ENCODE measurements around the gene IQCH.
A peak's percentile ranks its signal among the peaks of the same experiment; 100 is the strongest.
"Not testable (repeated sequence)": the region's sequence is repeated elsewhere in the genome, so short reads cannot be mapped to it uniquely, and the experiment has no call there.

Gene IQCH

DNA sequence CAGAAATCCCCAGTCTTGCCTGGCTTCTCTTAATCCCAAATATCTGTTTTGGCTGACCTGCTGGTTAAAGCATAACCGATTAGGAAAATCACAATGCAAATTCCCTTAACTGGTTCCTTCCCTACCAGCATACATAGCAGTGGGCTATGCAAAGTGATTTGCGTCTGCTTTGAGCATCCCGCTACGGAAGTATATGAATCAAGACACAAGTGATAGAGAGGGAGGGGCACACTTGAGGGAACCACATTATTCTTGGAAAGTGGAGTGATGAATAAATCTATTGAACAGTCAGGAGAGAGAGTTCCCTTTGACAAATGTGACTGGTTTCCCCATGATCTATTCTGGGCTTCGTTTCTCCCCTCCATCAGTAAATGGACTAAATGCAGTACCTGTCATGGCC, 146.8 kb downstream of the IQCH start:
- no peak for DNase-seq

DNA sequence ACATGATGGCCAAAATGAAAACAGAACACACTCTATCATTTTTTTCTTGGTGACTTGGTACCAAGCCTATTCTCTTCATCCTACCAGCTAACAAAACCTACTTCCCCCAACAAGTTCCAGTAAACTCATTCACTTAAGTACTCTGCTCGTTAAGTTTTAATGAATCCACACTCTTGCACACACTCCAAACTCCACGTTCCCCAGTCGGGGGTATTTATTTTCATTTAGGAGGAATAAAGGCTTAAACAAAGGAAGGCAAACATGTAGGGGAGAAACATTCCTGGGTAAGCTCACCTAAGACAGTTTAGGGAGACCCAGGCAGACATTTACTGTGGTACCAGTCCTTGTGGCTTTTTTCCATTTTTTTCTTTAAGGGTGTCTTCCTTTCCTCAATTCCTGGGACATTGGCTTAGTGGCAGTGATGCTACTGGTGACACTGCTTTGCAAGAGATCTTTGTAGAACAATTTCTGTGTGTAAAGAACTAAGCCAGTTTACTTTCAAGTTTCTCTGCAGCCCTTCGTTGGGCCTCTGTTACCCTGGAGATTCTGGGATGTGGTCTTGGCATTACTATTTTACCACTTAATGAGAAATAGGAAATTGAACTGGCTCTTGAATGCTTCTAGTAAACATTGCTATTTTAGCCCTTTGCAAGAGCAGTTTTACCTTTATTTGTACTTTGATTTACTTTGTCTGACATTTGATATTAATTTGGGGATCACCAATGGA, 149.0 kb downstream of the IQCH start:
- no peak for DNase-seq

DNA sequence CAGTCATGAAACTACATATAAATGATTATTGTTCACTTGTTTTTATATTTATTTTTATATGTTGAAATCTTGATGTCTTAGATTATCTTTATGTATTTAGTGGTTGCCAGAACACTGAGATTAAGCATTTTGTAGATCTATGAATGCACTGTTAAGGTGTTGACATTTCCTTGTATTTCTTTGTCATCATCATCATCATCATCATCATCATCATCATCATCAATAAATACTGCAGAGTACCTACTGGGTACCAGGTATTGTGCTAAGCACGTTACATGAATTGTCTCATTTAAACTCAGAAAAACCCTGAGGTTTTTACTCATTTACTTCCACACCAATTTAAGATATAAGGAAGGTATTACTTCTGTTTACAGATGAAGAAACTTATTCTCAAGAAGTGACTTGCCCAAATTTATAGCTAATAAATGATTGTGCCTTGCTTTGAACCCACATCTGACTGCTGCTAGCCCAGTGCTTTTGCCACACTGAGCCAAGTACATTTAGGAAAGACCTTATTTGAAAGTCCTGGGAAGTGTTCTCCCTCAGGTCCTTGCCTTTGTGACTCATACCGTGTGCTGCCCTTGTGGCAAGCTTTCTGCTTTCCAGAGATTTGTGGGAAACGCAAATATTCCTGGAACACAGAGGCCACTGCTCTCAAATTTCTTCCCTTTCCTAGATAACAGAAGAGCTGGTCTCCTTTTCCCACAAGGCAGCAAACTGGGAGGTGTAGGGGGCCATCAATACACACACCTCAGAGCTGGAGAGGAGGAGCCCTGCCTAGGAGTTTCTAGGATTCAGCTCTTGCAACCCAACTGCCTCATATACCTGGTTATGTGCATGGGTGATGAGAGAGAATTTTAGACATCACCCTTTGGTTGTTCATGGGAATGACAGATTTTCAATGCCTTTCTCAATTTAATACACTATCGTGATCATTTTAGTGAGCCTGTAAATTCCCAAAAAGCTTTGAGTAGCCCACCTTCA, 150.9 kb downstream of the IQCH start:
- no peak for DNase-seq

DNA sequence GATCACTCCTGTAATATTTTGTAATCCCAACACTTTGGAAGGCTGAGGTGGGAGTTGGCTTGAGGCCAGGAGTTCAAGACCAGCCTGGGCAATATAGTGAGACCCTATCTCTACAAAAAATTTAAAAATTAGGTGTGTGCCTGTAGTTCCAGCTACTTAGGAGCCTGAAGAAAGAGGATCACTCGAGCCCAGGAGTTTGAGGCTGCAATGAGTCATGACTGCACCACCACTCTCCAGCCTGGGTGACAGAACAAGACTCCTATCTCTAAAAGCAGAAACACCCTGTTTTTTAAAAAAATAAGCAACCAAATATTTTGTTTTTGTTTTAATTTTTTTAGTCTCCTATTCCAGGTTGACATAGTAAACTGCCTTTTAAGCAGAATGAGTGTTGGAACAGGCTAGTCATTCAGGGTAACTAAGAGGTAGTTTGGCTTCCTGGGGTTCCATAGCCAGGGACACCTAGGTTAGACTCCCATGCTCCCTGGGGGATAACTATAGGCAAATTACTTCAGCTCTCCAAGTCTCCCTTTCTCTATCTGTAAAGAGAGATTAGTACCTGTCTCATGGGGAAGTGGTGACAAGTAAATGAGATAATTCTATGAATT, 151.8 kb downstream of the IQCH start:
- DNase-seq = no peak

DNA sequence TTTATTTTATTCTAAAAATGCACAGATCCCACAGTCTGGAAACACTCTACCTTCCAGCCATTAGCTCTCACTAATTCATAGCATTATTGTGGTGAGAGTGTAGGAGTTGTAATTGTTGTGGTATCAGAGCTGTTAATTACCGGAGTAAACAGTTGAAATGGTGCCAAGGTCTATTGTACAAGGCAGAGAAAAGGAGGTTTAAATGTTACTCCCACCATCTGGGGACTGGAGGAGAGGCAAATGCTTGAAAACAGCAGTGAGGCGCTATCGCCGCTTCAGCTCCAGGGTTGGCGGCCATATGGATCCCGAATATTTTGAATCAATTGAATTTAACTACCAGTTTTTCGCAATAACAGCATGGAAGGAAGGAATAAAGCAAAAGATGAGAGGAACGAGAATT, 153.2 kb downstream of the IQCH start:
- no peak for DNase-seq

DNA sequence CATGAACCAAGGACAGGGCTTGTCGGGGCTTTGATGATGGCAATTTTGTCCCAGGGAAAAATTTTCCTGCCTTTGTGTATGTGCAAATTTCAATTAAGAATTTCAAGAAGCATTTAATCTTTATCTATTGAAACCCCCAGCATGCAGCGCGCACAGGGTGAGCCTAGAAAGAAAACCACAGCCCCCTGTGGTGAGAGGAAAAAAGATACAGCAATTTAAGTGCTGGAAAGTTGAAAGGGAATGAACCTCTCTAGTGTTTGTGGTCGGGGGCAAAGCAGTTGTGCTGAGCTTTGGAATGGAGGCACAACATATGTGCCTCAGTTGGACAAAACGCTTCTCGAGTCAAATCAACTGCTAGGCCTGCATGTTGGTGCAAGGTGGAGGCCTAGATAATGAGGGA, 154.6 kb downstream of the IQCH start:
- no peak for DNase-seq

DNA sequence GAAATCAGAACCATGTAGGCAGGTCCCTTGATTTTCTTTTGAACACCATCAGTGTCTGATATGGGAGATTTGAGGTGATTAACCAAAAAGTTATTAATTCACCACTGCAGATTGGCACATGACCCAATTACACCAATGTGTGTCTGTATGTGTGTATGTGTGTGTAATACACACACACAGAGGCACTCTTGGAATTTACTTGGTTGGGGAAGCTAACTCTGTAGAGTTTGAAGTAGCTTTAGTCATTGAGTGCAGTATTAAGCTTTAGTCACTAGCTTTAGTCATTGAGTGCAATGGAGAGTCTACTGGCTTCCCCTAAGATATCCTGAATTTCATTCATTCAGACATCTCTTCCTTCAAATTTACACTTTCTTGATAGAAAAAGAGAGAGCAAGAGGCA, 156.9 kb downstream of the IQCH start:
- DNase-seq = no peak

DNA sequence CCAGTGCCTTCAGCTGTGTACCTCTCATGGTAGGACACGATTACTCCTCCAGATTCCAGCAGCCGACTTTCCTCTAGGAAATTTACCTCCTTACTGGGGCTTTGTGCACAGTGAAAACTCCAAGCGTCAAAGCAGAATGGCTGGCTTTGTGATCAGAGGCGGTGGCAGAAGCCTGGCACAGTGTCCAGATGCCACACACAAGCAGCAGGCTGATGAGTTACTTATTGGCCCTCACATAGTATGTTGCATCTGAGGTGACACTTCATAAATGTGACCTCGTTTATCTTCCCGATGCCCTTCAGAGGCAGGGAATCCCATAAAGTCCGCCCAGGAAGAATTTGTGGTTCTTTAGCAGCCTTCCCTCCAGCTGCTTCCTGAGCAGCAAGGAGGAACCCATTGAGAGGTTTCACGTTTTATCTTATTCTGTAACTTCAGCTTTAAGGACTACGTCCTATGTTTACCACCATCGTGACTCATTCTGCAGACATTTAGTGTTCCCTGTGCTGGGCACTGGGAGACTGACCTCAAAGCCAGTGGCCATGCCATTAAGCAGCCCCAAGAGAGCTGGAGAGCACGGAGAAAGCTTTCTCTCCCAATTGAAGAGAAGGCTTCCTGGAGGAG, 159.3 kb downstream of the IQCH start:
- no peak for DNase-seq

DNA sequence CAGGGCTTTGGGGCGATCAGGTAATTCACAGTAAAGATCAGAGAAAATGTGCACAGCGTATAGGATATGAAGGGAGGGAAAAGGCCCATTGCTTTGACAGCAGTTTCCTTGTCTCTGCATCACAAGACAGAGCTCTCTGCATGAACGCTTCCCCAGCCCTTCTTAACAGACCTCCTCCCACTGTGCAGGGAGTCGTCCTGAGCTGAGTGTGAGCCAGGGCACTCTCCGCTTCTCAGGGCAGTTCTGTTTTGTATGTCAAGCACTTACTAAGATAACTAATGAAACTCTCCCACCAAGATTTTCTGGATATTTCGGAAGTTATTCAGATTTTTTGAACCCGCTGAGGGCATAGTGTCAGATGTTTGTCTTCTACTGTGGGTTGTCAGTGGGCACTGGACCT, 160.6 kb downstream of the IQCH start:
- DNase-seq = no peak

DNA sequence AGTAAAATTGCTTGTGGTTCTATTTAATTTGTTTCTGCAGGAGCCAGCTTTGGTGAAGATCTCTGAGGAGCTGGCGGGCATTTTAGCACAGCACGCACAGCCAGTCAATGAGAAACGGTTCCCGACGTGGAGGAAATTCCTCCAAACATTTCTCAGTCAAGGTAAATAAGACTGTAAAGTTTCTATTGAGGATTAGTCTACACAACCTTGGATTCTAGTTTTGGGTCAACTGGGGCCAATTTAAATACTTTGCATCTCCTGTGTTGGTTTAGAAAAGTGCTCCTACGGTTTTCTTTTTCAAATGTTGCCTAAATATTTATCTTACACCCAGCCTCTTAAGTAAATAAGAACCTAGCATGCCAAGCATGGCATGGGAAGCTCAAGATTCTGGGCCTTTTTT, 162.3 kb downstream of the IQCH start:
- no peak for DNase-seq

DNA sequence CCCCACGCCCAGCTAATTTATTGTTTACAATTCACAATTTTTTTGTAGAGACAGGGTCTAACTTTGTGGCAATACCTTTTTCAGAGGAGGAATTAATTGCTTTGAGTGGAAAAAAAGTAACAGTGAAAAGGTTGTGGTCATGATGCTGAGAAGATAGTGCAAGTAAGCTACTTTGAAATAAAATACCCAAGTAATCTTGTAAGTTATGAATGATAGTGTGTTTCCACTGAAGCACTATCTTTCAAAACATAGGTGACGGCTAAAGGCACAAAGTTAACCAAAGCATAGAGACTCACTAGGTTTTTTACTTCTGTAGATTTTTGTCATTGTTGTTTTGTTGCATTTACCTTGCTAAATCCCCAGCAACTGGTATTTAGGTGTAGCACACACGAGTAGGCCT, 165.1 kb downstream of the IQCH start:
- DNase-seq = no peak

DNA sequence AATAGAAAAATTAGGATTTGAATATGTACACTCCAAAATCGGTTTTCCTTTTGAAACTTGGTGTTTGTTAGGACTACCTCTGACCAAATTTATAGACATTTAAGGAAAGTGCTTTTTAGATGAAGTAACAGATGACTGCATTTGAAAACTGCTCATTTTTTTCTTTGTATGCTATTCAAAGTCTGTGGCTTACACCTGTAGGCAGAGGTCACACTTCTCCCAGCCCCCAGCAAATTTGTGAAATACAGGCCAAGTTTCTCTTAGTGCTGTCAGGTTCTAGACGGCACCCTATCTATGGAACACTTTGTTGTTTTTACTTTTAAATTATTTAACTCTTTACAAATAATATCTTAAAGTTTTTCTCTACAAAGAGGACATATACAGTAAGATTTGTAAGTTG, 165.6 kb downstream of the IQCH start:
- DNase-seq = no peak

DNA sequence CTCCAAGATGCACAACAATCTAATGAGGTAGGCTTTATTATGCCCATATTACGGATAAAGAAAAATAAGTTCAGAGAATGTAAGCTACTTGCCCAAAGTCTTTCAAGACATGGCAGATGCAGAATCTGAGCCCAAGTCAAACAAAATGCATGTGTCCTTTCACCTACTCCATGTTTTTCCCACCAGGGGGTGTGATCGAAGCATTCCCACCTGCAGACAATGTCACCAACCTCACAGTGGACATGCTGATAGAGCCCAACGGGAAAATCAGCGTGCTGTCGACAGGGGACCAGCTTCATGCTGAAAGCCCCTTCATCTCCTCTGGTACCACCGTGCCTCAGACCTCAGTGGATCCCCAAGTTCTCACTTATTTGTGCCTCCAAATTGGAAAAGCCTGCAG, 166.5 kb downstream of the IQCH start:
- DNase-seq = no peak

DNA sequence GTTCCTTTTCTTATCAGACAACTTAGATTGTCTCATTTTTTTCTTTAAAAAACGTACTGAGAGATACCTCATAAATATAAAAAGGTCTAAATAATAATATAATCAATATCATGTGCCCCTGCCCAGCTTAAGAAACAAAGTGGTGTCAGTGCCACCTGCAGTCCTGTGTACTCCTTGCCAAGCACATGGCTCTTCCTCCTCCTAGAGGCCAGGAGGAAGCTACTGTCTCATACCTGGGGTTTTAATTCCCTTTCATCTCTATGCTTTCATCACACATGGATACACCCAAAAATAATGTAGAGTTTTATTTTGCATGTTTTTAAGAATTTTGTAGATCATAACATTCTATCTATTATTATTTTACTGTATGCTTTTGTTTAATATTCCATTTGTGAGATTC, 167.7 kb downstream of the IQCH start:
- DNase-seq = no peak

DNA sequence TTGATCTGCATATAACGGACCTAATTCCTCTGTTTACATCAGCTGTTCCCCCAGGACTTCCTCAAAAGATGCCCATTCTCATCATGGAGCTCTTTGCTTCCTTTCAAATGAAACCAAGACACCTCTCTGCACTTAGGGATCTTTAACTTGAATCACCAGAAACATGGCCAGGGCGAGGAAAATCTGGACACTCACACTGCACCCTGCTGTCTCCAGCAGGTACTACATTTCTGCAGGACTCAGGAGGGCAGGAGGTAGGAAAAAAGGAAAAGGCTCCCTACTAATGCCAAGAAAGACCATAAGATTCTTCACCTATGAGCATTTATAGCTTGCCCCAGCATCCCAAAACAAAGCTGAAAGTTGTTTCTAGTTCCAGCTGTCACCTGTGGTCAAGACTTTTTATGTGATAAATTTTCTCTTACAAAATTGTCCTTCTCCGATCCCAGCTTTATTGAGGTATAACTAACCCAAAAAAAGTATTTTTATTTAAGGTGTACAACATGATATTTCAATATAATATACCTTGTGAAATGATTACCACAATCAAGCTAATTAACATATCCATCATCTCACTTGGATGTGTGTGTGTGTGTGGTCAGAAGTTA, 179.0 kb downstream of the IQCH start:
- DNase-seq = peak in 1 of 2 experiments; percentile 1

DNA sequence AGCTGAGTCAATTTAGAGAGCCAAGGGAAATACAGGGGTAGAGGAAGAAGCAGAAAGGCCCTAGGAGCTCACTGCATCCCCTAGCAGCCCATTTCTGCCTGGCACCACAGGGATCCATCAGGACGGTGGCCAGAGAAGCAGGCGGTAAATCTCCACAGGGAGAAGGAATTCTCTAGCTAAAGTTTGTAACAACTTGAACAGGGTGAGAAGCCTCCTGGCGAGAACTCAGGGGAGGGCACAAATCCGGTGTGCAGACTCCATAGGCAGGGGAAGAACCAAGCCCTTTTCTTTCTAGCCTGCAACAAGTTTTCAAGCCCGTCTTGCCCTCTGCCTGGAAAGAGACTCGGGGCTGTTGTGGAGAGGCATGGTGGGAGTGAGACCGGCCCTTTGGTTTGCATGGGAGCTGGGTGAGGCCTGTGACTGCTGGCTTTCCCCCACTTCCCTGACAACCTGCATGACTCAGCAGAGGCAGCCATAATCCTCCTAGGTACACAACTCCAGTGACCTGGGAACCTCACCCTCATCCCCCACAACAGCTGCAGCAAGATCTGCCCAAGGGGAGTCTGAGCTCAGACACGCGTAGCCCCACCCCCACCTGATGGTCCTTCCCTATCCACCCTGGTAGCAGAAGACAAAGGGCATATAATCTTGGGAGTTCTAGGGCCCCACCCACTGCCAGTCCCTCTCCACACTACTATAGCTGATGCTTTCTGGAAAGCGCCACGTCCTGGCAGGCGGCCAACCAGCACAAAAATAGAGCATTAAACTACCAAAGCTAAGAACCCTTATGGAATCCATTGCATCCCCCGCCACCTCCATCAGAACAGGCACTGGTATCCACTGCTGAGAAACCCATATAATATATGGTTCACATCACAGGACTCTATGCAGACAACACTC, 182.0 kb downstream of the IQCH start:
- peak; percentile 2 to 20 for DNase-seq

DNA sequence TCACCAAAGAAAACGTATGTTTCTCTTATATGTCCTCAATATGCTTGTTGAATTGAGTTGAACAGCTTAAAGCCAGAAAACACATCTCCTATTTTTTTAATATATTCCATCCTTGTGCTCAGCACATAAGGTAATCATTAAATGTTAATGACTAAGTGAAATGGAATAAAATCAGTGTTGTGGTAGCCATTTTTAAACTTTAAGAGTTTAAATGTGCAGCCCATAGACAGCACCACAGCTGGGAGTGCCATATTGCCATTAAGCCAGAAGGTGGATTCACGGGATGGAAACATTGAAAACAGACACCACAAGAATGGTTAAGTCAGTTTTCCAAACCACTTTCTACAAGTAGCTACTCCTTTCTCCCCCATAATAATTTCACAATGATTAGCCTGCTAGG, 189.5 kb downstream of the IQCH start:
- no peak for DNase-seq

DNA sequence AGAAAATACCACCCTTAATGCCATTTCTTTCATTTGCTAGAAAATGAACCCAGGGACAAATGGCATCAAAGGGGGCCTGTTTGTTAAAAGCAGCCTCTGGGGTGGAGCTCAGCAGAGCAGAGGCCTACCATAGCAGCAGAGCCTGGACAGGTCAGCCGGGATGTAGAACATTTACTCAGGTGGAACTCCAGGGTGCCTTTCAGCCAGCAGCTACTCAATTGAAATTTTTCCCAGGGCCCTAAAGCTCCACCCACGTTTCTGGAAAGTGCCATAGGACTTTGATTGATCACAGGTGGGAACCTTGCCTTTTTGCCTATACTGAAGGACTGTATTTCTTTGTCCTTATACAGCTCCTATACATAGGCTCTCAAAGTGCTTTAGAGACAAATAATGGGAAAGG, 191.9 kb downstream of the IQCH start:
- no peak for DNase-seq

DNA sequence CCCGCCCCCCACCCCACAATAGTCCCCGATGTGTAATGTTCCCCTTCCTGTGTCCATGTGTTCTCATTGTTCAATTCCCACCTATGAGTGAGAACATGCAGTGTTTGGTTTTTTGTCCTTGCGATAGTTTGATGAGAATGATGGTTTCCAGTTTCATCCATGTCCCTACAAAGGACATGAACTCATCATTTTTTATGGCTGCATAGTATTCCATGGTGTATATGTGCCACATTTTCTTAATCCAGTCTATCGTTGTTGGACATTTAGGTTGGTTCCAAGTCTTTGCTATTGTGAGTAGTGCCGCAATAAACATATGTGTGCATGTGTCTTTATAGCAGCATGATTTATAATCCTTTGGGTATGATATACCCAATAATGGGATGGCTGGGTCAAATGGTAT, 193.8 kb downstream of the IQCH start:
- DNase-seq = not testable (repeated sequence)

DNA sequence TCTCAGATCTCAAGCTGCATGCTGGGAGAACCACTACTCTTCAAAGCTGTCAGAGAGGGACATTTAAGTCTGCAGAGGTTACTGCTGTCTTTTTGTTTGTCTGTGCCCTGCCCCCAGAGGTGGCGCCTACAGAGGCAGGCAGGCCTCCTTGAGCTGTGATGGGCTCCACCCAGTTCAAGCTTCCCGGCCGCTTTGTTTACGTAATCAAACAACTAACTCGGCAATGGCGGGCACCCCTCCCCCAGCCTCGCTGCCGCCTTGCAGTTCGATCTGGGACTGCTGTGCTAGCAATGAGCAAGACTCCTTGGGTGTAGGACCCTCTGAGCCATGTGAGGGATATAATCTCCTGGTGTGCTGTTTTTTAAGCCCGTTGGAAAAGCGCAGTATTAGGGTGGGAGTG, 199.1 kb downstream of the IQCH start:
- DNase-seq = not testable (repeated sequence)

DNA sequence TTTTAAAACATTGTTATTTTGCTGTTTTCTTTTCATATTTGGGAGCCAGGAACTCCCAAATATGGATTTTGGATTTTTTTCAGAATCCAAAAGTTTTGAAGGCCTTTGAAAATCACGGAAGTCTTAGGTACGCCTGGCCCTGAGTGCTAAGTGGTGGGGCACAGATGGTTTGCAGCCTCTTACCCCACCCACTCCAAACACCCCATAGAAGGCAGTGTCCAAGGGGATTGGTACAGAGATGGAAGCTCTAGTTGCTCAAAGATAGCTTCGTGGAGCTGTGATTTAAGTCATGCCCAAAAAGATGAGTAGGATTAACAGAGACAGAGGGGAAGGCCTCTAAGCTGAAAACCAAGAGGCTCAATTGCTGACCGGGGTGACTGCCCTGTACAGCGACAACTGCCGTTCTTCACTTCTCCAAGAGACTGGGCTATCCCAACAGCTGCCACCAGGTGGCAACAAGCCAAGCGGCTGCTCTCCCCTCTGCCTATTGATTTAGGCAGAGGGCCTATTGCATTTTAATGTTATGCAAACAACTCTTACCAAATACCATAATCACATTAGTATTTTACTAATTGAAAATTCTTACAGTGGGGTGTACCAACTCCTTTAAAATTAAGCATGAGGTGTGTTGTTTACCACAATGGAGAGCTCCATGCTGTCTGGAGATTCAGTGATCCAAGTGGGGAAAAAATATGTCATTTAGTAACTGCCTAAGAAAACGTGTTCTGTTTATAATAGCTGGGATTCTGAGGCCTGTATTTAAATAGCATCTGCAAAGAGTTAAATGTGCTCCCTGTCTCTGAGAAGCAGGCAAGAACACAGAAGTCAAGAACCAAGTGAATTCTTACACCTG, 202.3 kb downstream of the IQCH start:
- peak; percentile 15 to 18 for DNase-seq

Measured in NCI-H187 (cell line).